ENCODE data around the gene CBX2.

DNA sequence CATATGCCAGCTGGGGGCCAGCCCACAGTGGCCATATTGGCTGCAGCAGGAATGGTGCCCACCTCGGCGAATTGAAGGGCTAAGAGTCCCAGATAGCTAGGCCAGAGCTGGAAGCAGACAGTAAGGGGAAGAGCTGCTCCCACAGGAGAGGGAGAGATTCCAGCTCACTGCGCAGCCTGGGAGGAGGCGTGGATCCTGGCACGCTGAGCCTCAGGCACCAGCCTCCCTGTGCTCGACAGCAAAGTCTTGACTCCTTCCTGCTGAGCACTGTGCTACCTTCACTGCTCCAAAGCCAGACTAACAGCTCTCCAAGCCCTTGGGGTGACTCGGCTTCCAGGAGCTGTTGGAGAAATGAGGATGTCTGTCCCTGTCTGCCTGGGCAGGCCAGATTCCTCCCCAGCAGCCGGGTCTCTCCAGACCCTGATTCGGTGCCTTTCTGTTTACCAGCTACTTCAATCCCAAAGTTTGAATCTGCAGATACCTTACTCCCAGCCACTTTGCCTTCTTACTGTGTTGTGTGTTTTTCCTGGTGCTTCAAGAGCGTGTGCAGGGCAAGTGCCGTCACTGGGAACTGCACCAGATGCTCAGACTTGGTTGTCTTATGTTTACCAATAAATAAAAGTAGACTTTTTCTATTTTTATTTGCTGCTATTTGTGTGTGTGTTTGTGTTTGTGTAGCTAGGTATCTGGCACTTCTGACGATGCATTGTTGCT, 9.1 kb downstream of the CBX2 start:
- TF ChIP-seq NFE2L2 (conservative IDR thresholded peaks at IDR 0.05; ENCODE audit: low read length) (no peak), POLR2A (IDR thresholded peaks at IDR 0.05; ENCODE audit: low read length) (no peak), BHLHE40 (IDR thresholded peaks at IDR 0.05; ENCODE audit: low read depth, low read length) (no peak), RCOR1 (IDR thresholded peaks at IDR 0.05; ENCODE audit: low read depth, low read length) (no peak), RFX5 (IDR thresholded peaks at IDR 0.05) (no peak), CBX2 (IDR thresholded peaks at IDR 0.05; ENCODE audit: borderline replicate concordance, low read depth) (no peak), CHD2 (IDR thresholded peaks at IDR 0.05; ENCODE audit: low read length, partially characterized antibody) (no peak), EHMT2 (IDR thresholded peaks at IDR 0.05; ENCODE audit: low read depth) (no peak), ESRRA (IDR thresholded peaks at IDR 0.05; ENCODE audit: borderline replicate concordance, low read length) (no peak), HDAC2 (IDR thresholded peaks at IDR 0.05) (no peak), RAD21 (conservative IDR thresholded peaks at IDR 0.05 in 1 of 2, IDR thresholded peaks at IDR 0.05 in 1 of 2) (no peak)
- TF ChIP-seq, protein P1, sequence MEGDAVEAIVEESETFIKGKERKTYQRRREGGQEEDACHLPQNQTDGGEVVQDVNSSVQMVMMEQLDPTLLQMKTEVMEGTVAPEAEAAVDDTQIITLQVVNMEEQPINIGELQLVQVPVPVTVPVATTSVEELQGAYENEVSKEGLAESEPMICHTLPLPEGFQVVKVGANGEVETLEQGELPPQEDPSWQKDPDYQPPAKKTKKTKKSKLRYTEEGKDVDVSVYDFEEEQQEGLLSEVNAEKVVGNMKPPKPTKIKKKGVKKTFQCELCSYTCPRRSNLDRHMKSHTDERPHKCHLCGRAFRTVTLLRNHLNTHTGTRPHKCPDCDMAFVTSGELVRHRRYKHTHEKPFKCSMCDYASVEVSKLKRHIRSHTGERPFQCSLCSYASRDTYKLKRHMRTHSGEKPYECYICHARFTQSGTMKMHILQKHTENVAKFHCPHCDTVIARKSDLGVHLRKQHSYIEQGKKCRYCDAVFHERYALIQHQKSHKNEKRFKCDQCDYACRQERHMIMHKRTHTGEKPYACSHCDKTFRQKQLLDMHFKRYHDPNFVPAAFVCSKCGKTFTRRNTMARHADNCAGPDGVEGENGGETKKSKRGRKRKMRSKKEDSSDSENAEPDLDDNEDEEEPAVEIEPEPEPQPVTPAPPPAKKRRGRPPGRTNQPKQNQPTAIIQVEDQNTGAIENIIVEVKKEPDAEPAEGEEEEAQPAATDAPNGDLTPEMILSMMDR (IDR thresholded peaks at IDR 0.05): no peak
- TF ChIP-seq, protein P2, sequence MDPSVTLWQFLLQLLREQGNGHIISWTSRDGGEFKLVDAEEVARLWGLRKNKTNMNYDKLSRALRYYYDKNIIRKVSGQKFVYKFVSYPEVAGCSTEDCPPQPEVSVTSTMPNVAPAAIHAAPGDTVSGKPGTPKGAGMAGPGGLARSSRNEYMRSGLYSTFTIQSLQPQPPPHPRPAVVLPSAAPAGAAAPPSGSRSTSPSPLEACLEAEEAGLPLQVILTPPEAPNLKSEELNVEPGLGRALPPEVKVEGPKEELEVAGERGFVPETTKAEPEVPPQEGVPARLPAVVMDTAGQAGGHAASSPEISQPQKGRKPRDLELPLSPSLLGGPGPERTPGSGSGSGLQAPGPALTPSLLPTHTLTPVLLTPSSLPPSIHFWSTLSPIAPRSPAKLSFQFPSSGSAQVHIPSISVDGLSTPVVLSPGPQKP (IDR thresholded peaks at IDR 0.05; ENCODE audit: low read depth, low read length): no peak
